SK-N-SH treated with all-trans-retinoic acid at 6 μM for 48 hours (cell line): Measurements from ENCODE around the gene FYCO1.
A peak's percentile ranks its signal among the peaks of the same experiment; 100 is the strongest.

Experiments used
- ATAC-seq: fragments of 200-7000 bp; cut with Tn5 transposase; 3 replicates; pipeline ENCODE4 v1.9.1; 2020; ENCODE audit warnings: mild to moderate bottlenecking, moderate library complexity
- ARNTL ChIP-seq: fragments of 450-650 bp; formaldehyde crosslinking; IDR thresholded peaks from 2 replicates; pipeline ENCODE4 v1.5.0; 2020; ENCODE audit warnings: low read depth, mild to moderate bottlenecking, moderate library complexity, borderline replicate concordance
- BACH2 ChIP-seq: fragments of 250-450 bp; sonication (Bioruptor Pico); IDR thresholded peaks from 2 replicates; pipeline ENCODE4 v1.9.0; 2021; ENCODE audit warnings: mild to moderate bottlenecking, borderline replicate concordance
- CREB5 ChIP-seq: fragments of 250-450 bp; sonication (Bioruptor Pico); IDR thresholded peaks from 2 replicates; pipeline ENCODE4 v1.5.1; 2020; ENCODE audit warnings: low read depth, mild to moderate bottlenecking, moderate library complexity
- CSDC2 ChIP-seq: fragments of 250-450 bp; sonication (Bioruptor Pico); IDR thresholded peaks from 2 replicates; pipeline ENCODE4 v1.5.0; 2020; ENCODE audit warnings: mild to moderate bottlenecking, moderate library complexity
- ESRRG ChIP-seq: fragments of 250-450 bp; sonication (Bioruptor Pico); IDR thresholded peaks from 2 replicates; pipeline ENCODE4 v1.6.1; 2021; ENCODE audit warnings: mild to moderate bottlenecking
- GLIS3 ChIP-seq: fragments of 250-450 bp; sonication (Bioruptor Pico); IDR thresholded peaks from 2 replicates; pipeline ENCODE4 v1.5.0; 2020; ENCODE audit warnings: mild to moderate bottlenecking, moderate library complexity
- ISL1 ChIP-seq: fragments of 250-450 bp; sonication (Bioruptor Pico); IDR thresholded peaks from 2 replicates; pipeline ENCODE4 v2.1.2; 2022; ENCODE audit warnings: mild to moderate bottlenecking, moderate library complexity
- OSR1 ChIP-seq: fragments of 250-450 bp; sonication (Bioruptor Pico); IDR thresholded peaks from 2 replicates; pipeline ENCODE4 v1.8.0; 2022; ENCODE audit warnings: moderate library complexity, mild to moderate bottlenecking, inconsistent platforms
- PPARA ChIP-seq: fragments of 250-450 bp; sonication (Bioruptor Pico); IDR thresholded peaks from 2 replicates; pipeline ENCODE4 v1.5.0; 2020; ENCODE audit warnings: mild to moderate bottlenecking, borderline replicate concordance
- SNAI2 ChIP-seq: fragments of 250-450 bp; sonication (Bioruptor Pico); IDR thresholded peaks from 2 replicates; pipeline ENCODE4 v1.5.0; 2020; ENCODE audit warnings: mild to moderate bottlenecking, moderate library complexity
- TCF4 ChIP-seq: fragments of 250-450 bp; sonication (Bioruptor Pico); IDR thresholded peaks from 2 replicates; pipeline ENCODE4 v1.8.0; 2021; ENCODE audit warnings: mild to moderate bottlenecking, moderate library complexity, borderline replicate concordance
- TOX ChIP-seq: fragments of 250-450 bp; sonication (Bioruptor Pico); IDR thresholded peaks from 2 replicates; pipeline ENCODE4 v1.8.0; 2021; ENCODE audit warnings: mild to moderate bottlenecking, moderate library complexity, borderline replicate concordance
- ZC3H10 ChIP-seq: fragments of 250-450 bp; sonication (Bioruptor Pico); IDR thresholded peaks from 2 replicates; pipeline ENCODE4 v1.5.1; 2021; ENCODE audit warnings: mild to moderate bottlenecking, moderate library complexity
- ZFP3 ChIP-seq: fragments of 250-450 bp; sonication (Bioruptor Pico); IDR thresholded peaks from 2 replicates; pipeline ENCODE4 v1.5.0; 2020; ENCODE audit warnings: mild to moderate bottlenecking, moderate library complexity
- ZNF565 ChIP-seq: fragments of 450-650 bp; formaldehyde crosslinking; conservative IDR thresholded peaks from 2 replicates; pipeline ENCODE4 v1.5.0; 2020; ENCODE audit warnings: low read depth, mild to moderate bottlenecking, moderate library complexity
- ZNF70 ChIP-seq: fragments of 450-650 bp; formaldehyde crosslinking; IDR thresholded peaks from 2 replicates; pipeline ENCODE4 v1.5.0; 2020; ENCODE audit warnings: mild to moderate bottlenecking, moderate library complexity
- ZNF8 ChIP-seq: fragments of 450-650 bp; formaldehyde crosslinking; IDR thresholded peaks from 2 replicates; pipeline ENCODE4 v1.5.0; 2020; ENCODE audit warnings: mild to moderate bottlenecking, moderate library complexity
- TF ChIP-seq, protein P1 (sequence below): fragments of 250-450 bp; sonication (Bioruptor Pico); IDR thresholded peaks from 2 replicates; pipeline ENCODE4 v1.5.0; 2020; ENCODE audit warnings: mild to moderate bottlenecking, moderate library complexity
- TF ChIP-seq, protein P2 (sequence below): fragments of 250-450 bp; sonication (Bioruptor Pico); IDR thresholded peaks from 2 replicates; pipeline ENCODE4 v1.5.1; 2021; ENCODE audit warnings: mild to moderate bottlenecking, moderate library complexity
- TF ChIP-seq, protein P3 (sequence below): fragments of 250-450 bp; sonication (Bioruptor Pico); IDR thresholded peaks from 2 replicates; pipeline ENCODE4 v1.8.0; 2021; ENCODE audit warnings: low read depth, mild to moderate bottlenecking, moderate library complexity, borderline replicate concordance

The FYCO1 gene

DNA sequence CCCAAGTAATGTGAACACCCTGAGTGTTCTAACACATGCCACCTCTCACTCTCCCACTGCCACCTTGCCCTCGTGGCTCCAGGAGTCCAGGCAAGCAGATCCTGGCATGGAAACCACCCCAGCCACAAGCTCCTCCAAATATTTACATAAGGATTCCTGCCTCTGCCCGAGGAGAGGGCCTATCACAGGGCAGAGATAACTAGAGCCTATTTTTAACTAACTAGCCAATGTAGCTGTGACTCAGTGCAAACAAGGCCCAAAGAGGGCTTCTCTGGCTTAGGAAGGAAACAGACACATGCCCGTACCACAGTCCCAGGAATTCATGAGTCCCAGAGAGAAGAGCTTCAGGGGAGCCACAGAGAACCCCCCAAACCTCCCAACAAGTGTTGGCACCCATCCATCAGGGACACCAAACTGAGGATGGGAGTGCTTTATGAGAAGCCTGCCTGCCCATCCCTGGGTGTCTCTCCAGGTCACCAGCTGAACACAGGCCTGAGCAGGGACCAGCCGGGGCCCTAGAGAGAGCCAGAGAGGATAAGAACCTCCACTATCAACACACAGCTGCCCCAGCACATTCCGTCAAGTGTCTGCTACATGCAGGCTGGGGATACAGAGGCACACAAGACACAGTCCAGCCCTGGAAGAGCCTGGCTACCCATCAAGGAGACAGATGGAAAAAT, 9.2 kb downstream of the FYCO1 start:
- peak; percentile 79 for ATAC-seq
- TF ChIP-seq ISL1 (CRISPR knock-in tag) (no peak), ZNF8 (CRISPR knock-in tag) (no peak), TOX (CRISPR knock-in tag) (no peak), ESRRG (CRISPR knock-in tag) (no peak), ZNF565 (no peak), ZC3H10 (CRISPR knock-in tag) (no peak), CSDC2 (CRISPR knock-in tag) (no peak), TCF4 (CRISPR knock-in tag) (no peak), SNAI2 (CRISPR knock-in tag) (no peak), ARNTL (CRISPR knock-in tag) (no peak), ZFP3 (CRISPR knock-in tag) (no peak), OSR1 (no peak), PPARA (CRISPR knock-in tag) (no peak), CREB5 (CRISPR knock-in tag) (no peak), GLIS3 (CRISPR knock-in tag) (no peak), BACH2 (CRISPR knock-in tag) (no peak)
- TF ChIP-seq, protein P1, sequence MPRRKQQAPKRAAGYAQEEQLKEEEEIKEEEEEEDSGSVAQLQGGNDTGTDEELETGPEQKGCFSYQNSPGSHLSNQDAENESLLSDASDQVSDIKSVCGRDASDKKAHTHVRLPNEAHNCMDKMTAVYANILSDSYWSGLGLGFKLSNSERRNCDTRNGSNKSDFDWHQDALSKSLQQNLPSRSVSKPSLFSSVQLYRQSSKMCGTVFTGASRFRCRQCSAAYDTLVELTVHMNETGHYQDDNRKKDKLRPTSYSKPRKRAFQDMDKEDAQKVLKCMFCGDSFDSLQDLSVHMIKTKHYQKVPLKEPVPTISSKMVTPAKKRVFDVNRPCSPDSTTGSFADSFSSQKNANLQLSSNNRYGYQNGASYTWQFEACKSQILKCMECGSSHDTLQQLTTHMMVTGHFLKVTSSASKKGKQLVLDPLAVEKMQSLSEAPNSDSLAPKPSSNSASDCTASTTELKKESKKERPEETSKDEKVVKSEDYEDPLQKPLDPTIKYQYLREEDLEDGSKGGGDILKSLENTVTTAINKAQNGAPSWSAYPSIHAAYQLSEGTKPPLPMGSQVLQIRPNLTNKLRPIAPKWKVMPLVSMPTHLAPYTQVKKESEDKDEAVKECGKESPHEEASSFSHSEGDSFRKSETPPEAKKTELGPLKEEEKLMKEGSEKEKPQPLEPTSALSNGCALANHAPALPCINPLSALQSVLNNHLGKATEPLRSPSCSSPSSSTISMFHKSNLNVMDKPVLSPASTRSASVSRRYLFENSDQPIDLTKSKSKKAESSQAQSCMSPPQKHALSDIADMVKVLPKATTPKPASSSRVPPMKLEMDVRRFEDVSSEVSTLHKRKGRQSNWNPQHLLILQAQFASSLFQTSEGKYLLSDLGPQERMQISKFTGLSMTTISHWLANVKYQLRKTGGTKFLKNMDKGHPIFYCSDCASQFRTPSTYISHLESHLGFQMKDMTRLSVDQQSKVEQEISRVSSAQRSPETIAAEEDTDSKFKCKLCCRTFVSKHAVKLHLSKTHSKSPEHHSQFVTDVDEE (CRISPR knock-in tag), result no peak
- TF ChIP-seq, protein P2, sequence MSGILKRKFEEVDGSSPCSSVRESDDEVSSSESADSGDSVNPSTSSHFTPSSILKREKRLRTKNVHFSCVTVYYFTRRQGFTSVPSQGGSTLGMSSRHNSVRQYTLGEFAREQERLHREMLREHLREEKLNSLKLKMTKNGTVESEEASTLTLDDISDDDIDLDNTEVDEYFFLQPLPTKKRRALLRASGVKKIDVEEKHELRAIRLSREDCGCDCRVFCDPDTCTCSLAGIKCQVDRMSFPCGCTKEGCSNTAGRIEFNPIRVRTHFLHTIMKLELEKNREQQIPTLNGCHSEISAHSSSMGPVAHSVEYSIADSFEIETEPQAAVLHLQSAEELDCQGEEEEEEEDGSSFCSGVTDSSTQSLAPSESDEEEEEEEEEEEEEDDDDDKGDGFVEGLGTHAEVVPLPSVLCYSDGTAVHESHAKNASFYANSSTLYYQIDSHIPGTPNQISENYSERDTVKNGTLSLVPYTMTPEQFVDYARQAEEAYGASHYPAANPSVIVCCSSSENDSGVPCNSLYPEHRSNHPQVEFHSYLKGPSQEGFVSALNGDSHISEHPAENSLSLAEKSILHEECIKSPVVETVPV (CRISPR knock-in tag), result no peak
- TF ChIP-seq, protein P3, sequence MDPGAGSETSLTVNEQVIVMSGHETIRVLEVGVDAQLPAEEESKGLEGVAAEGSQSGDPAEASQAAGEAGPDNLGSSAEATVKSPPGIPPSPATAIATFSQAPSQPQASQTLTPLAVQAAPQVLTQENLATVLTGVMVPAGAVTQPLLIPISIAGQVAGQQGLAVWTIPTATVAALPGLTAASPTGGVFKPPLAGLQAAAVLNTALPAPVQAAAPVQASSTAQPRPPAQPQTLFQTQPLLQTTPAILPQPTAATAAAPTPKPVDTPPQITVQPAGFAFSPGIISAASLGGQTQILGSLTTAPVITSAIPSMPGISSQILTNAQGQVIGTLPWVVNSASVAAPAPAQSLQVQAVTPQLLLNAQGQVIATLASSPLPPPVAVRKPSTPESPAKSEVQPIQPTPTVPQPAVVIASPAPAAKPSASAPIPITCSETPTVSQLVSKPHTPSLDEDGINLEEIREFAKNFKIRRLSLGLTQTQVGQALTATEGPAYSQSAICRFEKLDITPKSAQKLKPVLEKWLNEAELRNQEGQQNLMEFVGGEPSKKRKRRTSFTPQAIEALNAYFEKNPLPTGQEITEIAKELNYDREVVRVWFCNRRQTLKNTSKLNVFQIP, result no peak

DNA sequence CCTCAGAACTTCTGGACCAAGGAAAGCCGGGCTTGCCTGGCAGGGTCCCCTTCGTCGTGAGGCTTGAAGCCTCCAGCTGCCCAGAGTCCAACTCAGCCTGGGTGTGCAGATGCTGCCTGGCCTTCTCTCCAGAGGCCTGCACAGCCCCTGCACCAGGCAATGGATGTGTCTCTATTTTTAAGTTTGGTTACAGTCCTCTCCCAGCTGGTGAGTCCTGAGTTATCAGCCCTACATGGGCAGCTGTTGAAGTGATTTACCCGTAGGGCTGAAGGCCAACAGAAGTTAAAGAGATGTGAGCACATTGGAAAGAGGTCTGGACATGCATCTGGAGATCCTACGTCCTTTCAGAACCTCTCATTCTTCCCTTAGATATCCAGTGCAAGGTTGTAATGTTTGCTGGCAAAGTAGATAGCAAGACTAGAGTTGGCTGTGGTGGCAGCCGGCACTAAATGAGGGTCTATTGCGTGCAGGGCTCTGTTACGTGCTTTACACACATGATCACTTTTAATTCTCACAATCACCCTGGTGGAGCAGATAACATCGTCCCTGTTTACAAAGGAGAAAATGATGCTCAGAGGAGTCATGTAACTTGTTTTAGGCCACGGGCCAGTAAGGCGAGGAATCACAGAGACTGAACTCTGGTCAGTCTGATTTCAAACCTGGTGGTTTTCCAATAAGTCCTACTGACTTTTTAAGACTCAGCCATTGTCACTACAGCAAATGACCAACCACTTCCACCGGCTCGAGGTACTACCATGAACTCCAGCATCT, 9.9 kb downstream of the FYCO1 start:
- ATAC-seq, result no peak
- TF ChIP-seq ZNF8 (CRISPR knock-in tag) (no peak), CSDC2 (CRISPR knock-in tag) (no peak), BACH2 (CRISPR knock-in tag) (no peak), ZNF70 (CRISPR knock-in tag) (no peak), SNAI2 (CRISPR knock-in tag) (no peak), ESRRG (CRISPR knock-in tag) (no peak), ISL1 (CRISPR knock-in tag) (no peak), OSR1 (no peak), ZC3H10 (CRISPR knock-in tag) (no peak), ZNF565 (no peak)
- TF ChIP-seq, protein P3, result no peak
- TF ChIP-seq, protein P2 (CRISPR knock-in tag), result no peak
